GM19025 (cell line): ENCODE measurements around the gene NUTM2A.
"Not testable (repeated sequence)": the region's sequence is repeated elsewhere in the genome, so short reads cannot be mapped to it uniquely, and the experiment has no call there.

ENCODE experiments used
- ATAC-seq: cut with Tn5 transposase; IDR thresholded peaks from one replicate; pipeline ENCODE4 v1.9.1; 2021; ENCODE audit warnings: mild to moderate bottlenecking, low read depth, moderate library complexity; ENCODE audit not compliant: unreplicated experiment

NUTM2A gene

DNA sequence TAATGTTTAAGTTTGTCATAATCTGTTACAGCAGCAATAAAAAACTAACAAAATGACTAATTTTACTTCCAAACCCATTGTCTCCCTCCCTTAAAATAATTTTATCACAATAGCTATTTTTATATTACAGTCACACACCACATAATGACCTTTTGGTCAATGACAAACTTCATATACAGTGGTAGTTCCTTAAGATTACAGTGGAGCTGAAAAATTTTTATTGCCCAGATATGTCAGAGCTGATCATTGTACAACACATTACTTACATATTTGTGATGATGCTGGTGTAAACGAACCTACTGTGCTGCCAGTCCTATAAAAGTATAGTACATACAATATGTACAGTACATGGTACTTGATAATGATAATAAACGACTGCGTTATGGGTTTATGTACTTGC, 22.1 kb downstream of the NUTM2A start:
- not testable (repeated sequence) for ATAC-seq

DNA sequence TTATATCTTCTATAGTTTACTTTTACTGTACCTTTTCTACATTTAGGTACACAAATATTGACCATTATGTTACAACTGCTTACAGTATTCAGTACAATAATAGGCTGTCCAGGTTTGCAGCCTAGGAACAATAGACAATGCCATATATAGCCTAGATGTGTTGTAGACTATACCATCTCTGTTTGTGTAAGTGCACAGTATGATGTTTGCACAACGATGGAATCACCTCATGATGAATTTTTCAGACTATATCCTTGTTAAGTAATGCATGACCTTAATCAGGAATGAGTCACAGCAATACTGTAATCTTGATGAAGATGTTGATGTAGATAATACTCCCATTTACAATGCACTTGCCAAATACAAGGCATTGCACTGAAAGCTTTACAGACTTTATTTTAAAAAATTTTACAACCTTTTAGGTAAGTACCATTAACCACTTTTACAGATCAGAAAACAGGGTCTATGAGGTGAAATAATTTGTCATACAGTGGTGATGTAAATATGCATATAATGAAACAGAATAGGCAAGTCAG, 23.6 kb downstream of the NUTM2A start:
- ATAC-seq, result not testable (repeated sequence)

- not testable (repeated sequence) for ATAC-seq
Measured at GRCh38 chr10:87280749-87281392, 55.6 kb downstream of the NUTM2A start.
